Activated CD4-positive, CD25-positive, alpha-beta regulatory T cell (primary cell): Measurements from ENCODE around the gene TK1.
"Not testable (repeated sequence)": the region's sequence is repeated elsewhere in the genome, so short reads cannot be mapped to it uniquely, and the experiment has no call there.

Experiments used
- DNase-seq, 4 experiments: peaks; one replicate each; lab custom pipeline; 2025; lab: John Stamatoyannopoulos, UW

TK1 gene, protein sequence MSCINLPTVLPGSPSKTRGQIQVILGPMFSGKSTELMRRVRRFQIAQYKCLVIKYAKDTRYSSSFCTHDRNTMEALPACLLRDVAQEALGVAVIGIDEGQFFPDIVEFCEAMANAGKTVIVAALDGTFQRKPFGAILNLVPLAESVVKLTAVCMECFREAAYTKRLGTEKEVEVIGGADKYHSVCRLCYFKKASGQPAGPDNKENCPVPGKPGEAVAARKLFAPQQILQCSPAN

DNA sequence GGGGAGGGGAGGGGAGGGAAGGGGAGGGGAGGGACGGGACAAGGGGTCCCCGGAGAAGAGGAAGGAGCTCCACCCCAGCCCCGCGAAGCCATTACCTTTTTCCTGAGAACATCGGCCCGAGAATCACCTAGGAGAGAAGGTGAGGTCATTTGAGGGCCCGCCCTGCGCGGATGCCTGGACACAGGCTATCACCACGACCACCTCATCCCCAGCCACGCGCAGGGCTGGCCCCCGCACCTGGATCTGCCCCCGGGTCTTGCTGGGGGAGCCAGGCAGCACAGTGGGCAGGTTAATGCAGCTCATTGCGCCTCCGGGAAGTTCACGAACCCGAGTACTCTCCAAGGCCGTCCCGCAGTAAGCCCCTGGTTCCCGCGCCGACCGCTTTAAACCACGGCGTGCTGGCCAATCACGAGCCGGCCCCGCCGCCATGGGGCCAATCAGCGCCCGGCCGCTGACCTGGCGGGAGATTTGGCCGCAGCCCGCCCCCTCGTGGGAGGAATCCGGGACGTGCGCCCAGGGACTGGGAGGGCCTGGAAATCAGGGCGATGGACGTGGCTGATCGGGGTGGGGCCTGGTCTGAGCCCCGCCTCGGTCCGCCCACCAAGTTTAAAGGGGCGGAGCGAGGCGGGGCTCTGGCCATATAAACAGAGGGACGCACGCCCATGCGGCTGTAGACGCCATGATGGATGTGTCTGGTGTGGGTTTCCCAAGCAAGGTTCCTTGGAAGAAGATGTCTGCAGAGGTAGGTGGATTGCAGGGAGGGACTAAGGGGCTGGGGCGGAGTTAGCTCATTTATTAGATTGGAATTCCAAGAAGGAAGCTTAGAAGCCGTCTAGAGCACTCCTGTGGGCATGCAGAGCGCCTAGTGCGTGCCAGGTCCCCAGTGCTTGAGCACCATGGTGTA is at the start of gene TK1, which contains the start of gene AFMID:
TSS of gene TK1 (minus strand) at position 361 of the 904 bp plus-strand sequence. CDS start at position 303, 58 bp downstream.
TSS of gene AFMID (plus strand) at position 671 of the 904 bp plus-strand sequence. CDS start at position 680, 9 bp downstream.
- peak; percentile 59 to 81 (median 70) for DNase-seq

DNA sequence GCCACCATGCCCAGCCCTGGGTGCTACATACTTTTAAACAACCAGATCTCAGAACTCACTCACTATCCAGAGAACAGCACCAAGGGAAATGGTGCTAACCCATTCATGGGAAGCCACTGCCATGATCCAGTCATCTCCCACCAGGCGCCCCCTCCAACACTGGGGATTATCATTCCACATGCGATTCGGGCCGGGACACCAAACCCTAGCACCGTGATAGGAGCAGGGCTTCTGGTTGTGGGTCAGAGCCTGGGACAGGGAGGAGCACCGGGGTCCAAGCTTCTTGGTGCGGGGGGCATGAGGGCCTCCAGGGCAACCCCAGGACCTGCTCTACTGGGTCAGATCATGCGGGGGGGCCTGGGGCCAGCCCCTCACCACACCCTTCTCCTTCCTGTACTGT is 49.0 kb upstream of the TK1 start:
- no peak for DNase-seq

DNA sequence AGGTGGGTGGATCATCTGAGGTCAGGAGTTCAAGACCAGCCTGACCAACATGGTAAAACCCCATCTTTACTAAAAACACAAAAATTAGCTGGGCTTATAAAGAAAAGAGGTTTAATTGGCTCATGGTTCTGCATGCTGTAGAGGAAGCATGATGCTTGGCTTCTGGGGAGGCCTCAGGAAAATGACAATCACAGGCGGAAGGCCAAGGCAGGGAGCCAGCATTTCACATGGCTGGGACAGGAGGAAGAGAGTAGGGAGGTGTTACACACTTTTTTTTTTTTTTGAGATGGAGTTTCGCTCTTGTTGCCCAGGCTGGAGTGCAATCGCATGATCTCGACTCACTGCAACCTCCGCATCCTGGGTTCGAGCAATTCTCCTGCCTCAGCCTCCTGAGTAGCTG is 48.2 kb upstream of the TK1 start:
- not testable (repeated sequence) for DNase-seq

DNA sequence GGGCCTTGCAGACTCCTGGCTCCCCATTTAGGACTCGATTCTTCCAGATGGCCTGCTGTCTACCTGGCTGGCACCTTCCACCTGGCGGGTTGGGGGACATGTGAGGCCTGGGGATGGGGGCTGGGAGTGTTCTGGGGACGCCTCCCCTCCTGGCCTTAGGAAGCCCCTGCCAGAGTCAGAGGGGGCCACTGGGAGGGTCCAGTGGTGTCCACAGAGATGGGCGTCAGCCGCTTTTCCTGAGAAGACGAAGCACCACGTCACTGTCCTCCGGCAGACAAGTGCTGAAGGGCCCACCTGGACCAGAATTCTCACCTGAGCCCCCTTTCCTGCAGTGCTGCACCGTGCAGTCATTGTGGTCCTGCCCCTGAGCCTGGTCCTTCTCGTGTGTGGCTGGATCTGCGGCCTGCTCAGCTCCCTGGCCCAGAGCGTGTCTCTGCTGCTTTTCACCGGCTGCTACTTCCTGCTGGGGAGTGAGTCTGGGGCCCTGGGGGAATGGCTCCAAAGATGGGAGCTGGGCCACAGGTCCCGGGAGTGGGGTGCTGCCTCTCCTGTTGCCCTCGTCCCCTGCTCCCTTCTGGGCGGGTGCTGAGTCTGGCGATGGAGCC is 47.5 kb upstream of the TK1 start:
- DNase-seq = no peak

DNA sequence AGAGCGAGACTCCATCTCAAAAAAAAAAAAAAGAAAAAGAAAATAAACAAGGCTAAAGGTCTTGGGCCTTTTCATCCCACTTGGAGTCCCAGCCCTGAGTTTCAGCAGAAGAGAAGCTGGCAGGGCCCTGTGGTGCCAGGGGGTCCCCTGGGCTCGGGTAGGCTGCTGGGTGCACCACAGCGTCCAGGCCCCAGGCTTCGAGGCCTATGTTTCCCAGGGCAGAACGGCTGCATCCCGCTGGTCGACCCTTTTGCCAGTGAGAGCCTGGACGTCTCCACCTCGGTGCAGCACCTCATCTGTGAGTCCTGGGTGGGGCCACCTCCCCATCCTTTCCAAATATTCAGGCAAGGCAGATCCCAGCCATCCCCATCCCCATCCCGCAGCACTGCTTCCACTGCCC is 46.8 kb upstream of the TK1 start:
- no peak for DNase-seq

DNA sequence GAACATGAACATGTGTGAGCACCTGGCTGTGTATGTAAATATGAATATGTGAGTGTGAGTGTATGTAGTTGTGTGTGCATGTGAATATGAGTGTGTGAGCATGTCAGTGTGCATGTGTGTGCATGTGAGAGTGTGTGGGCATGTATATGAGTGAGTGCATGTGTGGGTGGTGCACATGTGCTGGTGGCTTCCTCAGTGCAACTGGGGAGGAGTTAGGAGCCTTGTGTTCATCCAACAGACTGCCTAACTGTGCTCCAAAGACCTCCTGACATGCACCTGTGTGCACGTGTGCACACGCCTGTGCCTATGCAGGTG is 46.0 kb upstream of the TK1 start:
- DNase-seq = no peak

DNA sequence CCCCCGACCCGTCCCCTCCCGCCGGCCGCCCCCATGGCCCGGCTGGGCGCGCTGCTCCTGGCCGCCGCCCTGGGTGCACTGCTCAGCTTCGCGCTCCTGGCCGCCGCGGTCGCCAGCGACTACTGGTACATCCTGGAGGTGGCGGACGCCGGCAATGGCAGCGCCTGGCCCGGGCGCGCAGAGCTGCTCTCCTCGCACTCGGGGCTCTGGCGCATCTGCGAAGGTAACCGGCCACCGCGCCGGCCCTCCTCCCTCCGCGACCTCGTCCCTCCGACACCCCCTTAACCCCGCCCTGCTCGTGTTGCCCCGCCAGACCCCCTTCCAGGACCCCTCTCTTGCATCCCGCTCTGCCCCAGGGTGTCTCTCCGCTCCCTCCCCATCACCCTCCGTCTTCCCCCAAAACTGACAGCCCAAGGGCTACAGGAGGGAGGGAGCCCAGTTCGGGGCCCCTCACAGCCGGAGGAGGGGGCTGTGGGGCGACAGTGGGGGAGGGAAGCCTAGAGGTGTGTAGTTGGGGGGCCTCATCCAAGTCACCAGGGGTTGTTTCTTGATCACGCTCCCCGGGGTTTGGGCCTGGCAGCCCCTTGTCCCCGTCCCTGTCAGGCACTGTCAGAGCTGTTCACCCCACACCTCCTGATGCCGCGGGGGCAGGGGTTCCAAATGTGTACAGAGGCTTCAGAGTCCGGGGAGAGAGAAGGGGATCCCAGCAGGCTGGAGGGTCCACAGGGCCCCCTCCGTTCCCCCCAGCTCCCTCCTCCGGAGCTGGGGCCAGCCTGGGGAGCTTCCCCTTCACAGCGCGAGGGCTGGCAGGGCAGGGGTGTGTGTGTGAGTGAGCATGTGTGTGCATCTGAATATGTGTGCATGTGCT is 45.4 kb upstream of the TK1 start:
- DNase-seq = no peak

DNA sequence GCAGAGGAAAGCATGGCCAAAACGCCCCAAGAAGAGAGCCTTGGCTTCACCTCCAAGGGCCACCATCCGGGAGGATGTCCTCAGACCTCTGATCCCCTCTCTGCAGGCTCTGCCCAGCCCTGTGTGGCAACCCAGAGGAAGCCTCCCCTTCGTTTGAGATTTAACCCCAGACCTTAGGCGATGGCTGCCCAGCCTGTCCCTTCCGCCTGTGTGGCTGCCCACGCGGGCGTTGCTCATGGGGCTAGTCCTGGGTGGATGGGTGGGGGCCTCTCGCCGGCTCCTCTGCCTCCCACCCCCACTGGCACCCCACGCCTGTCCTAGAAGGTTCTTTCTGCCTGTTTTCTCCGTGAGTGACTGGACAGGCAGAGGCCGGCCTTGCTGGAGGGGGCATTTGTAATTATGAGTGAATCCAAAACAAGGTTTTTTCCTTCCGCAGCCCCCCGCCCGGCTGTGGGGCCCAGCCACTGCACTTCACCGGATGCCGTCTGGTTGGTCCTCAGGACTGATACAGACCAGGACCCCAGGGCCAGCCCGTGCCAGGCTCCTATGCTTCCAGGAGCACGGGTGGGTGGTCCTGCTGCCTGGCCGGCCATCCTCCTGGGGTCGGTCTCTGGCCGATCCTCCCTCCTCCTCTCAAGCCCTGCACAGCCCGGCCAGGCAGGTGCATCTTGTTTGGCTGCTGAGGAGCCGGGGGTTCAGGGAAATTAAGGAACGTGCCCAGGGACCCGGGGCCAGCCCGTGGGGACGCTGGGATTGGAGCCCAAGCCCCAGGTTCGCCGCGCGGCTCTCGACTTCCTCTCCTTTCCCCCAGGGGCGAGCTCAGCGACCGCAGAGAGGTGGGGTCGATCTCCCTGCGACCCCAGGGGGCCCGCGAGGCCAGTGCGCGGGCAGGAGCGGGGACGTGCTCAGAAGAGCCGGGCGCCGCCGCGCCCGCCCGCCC is 44.4 kb upstream of the TK1 start, which contains the start of gene TMEM235:
TSS of gene TMEM235 (plus strand) at position 636 of the 940 bp plus-strand sequence. CDS start 393 bp downstream, outside the sequence.
- DNase-seq = no peak

DNA sequence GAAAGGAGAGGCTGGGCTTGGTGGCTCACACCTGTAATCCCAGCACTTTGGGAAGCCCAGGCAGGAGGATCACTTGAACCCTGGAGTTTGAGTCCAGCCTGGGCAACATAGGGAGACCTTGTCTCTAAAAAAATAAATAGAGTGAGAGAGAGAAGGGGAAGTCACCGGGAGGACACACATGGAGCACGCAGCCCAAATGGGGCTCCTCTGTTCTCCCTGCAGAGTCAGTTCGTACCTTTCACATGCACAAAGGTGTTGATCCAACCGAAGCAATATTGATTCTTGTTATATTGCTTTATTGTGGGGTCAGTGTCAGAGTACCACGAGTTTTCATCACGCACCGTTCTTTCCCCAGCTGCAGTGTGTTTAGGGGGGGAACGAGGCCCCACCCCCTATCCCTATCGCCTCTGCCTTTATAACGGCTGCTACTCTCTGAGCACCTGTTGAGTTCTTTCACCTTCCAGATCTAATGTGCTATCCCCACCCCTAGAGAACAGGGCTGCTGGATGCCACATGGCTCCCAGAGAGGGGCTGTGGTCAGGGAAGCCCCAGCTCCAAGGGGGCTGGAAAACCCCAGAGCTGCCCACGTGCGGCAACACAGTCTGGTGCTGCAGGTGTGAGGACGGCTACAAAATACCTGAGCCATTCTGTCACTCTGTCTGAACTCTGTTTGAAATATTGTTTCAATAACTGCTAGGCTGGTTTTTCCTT is 43.6 kb upstream of the TK1 start:
- no peak for DNase-seq

DNA sequence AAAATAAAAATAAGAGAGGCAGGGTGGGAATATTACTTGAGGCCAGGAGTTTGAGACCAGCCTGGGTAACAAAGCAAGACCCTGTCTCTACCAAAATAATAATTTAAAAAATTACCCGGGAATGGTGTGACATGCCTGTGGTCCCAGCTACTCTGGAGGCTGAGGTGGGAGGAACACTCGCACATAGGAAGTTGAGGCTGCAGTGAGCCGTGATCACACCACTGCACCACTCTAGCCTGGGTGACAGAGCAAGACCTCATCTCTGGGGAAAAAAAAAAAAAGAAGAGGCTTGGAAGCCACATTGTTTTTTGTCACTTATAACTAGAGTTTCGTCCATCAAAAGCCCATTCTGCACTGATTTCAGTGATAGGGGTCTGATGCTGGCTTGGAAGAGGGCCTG is 41.3 kb upstream of the TK1 start:
- no peak for DNase-seq

DNA sequence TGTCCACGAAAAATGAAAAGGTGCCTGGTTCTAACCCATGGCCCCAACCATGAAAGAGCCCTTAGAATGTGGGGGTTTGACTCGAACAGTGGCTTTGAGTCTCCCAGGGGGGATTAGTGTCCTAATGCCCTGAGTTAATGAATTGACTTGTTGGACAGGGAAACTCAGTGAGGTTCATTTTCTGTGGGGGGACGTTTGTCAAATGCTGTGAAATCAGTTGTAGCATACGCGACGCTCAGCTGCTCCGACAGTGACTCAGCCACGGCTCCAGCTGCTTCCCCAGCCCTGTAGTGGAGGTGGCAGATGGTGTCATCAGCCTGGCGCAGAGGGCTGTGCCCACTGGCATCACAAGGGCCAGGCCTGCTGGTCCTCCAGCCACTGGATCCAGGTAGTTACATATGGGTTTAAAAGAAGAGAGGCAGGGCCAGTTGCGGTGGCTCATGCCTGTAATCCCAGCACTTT is 40.6 kb upstream of the TK1 start:
- DNase-seq = no peak

DNA sequence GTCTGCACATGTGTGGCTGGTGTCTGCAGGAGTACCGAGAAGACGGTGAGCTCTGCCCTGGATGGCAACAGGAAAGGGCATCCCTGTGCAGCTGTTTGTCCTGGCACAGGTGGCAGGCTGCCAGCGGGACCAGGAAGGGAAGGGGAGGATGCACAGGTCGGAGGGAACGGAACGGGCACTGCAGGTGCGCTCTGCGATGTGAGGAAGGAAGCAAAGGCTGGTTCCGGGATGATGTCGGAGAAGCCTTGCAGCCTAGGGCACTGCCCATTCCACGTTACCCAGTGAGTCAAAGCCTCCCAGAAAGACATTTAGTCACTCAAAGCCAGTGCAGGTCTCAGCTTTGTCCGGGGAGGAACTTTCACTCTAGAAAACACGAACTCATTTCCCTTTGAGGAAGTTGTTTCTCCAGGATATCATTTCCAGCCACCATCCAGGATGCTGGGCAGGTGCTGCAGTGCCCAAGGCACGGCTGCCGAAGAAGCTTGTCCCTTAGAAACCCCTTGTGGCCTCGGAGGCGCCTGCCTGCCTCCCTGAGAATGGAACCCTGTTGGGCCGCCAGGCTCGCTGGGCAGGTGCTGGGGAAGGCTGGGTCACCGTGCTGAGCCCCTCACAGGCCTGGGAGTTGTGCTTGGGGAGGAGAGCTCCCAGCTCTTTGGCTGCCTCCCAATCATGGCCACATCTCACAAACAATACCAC is 40.1 kb upstream of the TK1 start:
- no peak for DNase-seq

DNA sequence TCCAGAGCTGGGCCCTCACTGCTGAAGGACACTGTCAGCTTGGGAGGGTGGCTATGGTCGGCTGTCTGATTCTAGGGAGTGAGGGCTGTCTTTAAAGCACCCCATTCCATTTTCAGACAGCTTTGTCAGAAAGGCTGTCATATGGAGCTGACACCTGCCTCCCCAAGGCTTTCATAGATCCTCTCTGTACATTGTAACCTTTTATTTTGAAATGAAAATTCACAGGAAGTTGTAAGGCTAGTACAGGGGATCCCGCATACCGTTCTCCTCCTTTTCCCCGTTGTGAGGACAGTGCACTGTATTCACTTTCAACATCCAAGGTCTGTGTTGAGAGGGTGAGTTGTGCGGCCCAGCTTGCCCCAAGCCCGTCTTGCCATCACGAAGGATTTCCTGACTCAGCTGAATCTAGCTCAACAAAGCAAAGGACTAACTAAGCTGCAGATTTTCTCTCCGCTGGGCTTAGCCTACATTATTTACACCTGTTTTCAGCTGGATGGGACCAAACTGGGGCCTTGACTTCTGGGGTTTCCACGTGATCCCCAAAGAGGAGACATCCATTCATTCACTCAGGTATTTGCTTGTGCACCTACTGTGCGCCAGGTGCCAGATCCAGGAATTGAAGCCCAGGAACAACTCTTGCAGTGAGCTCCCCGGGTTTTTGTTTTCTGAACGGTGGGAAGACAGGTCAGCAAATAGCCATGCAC is 39.4 kb upstream of the TK1 start:
- DNase-seq = no peak

DNA sequence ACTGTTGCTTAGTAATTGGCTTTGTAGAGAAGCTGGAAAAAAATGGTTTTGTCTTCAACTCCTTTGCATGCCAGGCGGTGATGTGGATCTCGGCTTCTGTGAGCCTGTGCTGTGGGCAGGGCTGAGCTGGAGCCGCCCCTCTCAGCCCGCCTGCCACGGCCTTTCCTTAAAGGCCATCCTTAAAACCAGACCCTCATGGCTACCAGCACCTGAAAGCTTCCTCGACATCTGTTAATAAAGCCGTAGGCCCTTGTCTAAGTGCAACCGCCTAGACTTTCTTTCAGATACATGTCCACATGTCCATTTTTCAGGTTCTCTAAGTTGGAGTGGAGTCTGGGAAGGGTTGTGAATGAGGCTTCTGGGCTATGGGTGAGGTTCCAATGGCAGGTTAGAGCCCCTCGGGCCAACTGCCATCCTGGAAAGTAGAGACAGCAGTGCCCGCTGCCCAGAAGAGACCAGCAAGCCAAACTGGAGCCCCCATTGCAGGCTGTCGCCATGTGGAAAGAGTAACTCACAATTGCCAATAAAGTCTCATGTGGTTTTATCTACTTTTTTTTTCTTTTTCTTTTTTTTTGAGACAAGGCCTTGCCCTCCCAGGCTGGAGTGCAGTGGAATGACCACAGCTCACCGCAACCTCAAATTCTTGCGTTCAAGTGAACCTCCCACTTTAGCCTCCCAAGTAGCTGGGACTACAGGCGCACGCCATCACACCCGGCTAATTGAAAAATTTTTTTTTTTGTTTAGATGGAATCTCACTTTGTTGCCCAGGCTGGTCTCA is 38.4 kb upstream of the TK1 start:
- DNase-seq = no peak

DNA sequence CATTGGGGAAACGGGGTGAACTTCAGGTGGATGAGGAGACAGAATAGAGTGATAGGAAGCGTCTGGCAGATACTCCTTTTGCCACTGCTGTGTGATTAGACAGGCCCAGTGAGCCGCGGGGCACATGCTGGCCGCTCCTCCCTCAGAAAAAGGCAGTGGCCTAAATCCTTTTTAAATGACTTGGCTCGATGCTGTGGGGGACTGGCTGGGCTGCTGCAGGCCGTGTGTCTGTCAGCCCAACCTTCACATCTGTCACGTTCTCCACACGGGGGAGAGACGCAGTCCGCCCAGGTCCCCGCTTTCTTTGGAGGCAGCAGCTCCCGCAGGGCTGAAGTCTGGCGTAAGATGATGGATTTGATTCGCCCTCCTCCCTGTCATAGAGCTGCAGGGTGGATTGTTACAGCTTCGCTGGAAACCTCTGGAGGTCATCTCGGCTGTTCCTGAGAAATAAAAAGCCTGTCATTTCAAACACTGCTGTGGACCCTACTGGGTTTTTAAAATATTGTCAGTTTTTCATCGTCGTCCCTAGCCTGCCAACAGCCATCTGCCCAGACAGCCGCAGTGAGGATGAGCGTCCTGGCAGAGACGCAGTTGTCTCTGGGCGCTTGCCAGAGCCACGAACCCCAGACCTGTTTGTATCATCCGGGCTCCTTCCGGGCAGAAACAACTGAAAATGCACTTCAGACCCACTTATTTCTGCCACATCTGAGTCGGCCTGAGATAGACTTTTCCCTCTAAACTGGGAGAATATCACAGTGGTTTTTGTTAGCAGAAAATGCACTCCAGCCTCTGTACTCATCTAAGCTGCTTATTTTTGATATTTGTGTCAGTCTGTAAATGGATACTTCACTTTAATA is 37.6 kb upstream of the TK1 start:
- no peak for DNase-seq

DNA sequence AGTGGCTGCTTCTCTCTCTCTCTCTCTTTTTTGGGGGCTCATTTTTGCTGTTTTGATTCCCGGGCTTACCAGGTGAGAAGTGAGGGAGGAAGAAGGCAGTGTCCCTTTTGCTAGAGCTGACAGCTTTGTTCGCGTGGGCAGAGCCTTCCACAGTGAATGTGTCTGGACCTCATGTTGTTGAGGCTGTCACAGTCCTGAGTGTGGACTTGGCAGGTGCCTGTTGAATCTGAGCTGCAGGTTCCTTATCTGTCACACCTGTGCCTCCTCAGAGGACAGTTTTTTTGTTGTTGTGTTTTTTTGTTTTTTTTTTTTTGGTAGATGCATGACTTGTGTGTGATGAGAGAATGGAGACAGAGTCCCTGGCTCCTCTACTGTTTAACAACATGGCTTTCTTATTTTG is 36.9 kb upstream of the TK1 start:
- DNase-seq = no peak

DNA sequence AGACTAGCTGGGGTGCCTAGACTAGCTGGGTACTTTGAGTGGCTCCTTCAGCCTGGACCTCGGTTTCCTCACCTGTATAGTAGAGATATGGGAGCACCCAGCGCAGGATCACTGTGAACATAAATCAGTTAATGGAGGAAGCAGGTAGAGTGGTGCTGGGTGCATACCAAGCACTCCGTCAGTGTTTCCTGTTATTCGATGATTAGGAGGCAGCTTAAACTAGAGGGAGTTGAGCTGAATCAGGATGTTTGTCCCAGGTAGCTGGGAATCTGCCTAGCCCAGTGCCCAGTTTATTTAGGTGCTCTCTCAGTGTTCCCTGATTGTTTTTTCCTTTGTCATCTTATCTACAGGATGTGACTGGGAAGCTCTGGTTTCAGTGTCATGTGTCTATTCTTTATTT is 36.2 kb upstream of the TK1 start:
- no peak for DNase-seq
